NT2/D1 (cell line): Measurements from ENCODE around the gene CDC34.

Experiments
- SUZ12 ChIP-seq: IDR thresholded peaks from 2 replicates; pipeline ENCODE4 v1.6.1; 2011; ENCODE audit not compliant: insufficient read length, insufficient read depth; ENCODE audit errors: extremely low read depth
- YY1 ChIP-seq: IDR thresholded peaks from 2 replicates; pipeline ENCODE4 v1.6.1; 2011; ENCODE audit not compliant: insufficient read length, insufficient read depth
- ZNF274 ChIP-seq: IDR thresholded peaks from 2 replicates; pipeline ENCODE4 v1.6.1; 2011; ENCODE audit warnings: mild to moderate bottlenecking, low read depth, low read length

GRCh38 chr19:517721-518597, 13.6 kb upstream of the CDC34 start:
- TF ChIP-seq ZNF274 (no peak), SUZ12 (no peak), YY1 (no peak)
